ENCODE measurements around the gene MAP2K5.

MAP2K5 gene

DNA sequence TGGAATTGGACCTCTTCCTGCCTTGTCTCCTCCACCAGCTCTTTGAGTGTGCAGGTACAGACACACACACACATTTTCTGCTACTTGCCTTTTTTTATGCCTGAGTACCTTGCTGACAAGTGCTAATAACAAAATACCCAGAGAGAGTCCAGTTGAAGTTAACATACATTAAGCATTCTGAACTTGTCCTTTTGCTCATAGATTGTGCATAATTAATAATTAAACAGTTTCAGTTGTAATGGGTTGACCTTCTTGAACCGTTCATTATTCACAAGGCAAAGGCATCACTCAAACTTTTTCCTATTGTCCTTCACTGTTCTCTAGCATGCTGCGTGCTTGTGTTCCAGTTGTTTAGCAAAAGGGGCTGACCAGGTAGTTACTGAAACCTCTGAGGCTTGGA, 223.2 kb downstream of the MAP2K5 start:
- no peak for DNase-seq

DNA sequence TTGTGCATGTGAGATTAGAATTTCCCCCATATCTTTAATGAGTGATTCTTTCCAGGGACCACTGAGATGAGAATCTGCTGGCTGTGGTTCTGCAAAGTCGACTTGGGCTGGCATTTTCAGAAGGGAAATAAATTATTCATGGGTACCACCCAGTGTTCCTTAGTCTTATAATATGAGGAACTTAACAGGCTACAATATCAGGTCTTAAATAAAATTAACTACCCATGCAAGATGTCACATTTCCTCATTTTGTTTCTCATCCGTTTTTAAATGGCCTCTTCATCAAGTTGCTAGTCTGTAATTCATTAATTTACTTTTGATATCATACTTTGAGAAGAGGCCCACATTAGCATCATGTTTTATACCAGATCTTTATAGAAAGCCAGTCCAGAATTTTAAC, 224.5 kb downstream of the MAP2K5 start:
- no peak for DNase-seq

- DNase-seq: no peak
These were observed 225.9 kb downstream of the MAP2K5 start for GRCh38 chr15:67768313-67768977.

DNA sequence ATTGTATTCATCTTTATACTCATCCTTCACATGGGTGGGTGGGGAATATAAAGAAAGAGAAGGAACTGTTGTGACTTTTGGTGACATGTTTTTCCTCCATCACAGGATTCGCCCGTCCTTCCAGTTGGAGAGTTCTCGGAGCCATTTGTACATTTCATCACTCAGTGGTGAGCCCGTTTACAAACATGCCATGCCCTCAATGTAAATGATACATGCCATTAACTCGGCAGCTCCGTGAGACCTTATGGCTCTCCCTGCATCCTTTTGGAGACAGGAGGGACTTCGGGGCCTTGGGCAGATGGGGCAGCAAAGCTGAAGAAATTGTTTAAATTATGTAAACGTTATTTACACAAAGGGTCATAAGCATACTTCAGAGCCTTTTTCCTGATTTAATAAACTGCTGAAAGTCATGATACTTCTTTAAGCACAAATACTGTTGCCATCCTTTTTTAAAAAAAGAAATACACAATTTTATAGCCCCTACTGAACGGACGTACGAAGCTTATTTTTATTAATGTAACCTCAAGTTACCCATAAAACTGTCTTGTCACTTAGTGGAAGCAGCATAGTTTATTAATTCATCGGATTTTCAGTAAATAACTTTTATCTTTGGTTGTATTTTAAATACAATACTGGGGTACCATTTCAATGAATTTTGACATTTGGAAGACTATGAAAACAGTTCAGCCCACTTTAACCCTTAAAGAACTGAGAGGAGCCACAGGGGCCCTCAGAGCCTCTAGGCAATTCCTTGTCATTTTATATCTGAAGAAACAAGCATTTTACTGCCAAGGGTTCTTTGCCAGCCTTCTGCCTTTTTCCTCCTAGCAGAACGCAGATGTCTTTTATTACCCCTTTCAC, 227.2 kb downstream of the MAP2K5 start:
- DNase-seq: no peak

GRCh38 chr15:67770358-67770628, 227.8 kb downstream of the MAP2K5 start:
- no peak for DNase-seq

DNA sequence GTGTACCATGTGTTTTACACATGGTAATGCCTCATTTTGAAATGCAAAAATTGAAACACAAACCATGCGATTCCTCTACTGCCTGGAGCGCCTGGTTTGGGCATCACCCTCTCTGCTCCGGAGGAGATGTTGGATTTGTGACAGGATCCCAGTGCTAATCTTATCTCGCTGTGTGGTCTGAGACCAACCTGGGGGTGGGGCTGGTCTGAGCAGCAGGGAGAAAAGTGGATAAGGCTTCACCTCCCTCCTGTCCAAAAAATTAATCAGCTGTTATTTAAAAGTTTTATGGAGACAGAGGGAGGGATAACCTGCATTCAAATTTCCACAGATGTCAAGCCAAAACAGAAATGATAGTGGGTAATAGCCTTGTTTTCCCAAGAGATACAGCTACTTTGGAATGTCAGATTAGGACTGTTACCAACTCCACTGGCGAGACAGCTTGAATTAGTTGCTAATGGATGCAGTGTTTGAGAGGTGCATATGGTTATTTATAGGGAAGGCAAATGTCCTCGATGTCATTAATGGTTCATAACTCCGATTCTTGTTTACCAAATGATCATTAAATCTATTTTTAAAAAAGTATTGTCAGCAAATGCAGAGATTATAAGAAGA, 228.8 kb downstream of the MAP2K5 start:
- no peak for DNase-seq

- no peak for DNase-seq
These were observed 232.1 kb downstream of the MAP2K5 start for GRCh38 chr15:67774626-67775025.

GRCh38 chr15:67775250-67775649, 232.7 kb downstream of the MAP2K5 start:
- no peak for DNase-seq

GRCh38 chr15:67775998-67776397, 233.5 kb downstream of the MAP2K5 start:
- no peak for DNase-seq

DNA sequence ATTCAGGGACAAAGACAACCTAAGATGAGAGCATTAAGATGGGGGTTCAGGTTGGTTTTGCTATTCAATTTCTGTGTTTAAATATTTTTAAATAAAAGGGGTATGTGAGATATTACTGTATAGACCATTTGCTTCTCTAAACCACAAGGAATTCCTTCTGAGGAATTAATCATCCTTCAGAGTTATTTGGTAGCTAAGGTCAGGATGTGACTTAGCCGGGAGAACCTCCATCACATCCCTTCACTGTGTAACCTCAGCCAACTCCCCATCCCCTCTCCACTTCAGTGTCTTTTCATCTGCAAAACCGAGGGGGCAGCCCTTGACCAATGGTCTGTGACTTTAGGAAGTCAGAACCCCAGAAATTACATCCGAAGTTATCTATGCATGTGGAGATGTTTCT, 234.1 kb downstream of the MAP2K5 start:
- no peak for DNase-seq

DNA sequence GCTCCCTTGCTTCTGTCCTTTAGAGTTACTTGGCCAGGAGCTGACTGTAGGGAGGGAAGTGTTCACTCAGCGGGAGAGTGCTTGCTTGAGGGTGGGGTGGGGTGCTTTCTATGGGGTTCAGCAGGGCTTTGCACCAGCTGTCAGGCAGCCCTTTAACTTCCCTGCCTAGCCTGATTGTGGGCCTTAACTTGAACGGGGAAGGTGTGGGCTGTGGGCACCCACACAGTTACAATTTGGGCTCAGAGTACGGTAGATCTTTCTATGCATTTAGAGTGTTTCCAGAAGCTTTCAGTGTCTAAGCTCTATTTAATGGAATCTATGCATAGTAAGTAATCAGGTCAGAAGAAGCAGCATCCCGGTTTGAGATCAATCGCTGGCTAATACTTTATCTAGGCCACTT, 234.6 kb downstream of the MAP2K5 start:
- no peak for DNase-seq

DNA sequence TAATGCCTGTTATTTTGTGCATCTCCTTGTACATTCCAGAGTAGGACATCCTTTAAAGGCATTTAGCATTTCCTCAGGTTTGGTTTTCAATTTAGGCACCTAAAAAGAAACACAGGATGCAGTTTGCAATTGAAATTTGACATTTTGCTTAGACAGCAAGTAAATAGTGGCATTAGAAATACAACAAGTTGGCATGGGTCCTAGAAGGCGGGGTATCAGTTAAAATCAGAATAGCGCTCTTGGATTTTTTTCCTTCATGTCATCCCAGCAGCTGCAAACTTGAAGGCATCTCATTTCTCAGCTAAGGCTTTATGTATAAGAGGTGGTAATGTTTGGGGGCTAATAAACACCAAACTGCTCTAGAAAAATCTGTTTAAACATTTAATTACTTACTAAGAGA, 235.3 kb downstream of the MAP2K5 start:
- DNase-seq: no peak

DNA sequence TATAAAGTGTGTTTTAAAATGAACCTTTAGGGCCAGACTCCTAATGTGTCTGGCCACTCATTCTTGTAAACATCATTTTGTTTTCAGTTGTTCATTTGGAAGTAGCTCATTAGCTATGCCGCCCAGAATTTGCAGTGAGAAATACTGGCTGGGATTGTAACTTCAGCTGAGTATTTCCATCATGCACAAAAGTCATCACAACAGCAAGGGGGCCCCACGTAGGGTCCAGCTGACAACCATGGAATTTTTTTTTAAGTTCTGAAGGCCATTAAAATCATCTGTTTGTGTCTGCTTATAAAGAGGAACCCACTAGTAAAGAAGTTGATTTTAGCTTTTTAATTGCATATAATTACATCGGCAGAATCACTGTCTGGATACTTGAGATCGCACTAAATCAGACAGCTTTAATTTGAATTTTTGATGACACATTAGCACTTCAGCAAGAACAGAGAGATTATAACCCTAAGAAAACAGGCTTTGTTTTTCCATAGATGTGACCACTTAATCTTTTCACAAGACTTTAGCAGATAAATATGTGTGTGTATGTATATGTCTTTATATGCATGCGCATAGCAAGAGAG, 236.6 kb downstream of the MAP2K5 start:
- no peak for DNase-seq

- DNase-seq: no peak
These were observed 237.1 kb downstream of the MAP2K5 start for GRCh38 chr15:67779549-67780111.

DNA sequence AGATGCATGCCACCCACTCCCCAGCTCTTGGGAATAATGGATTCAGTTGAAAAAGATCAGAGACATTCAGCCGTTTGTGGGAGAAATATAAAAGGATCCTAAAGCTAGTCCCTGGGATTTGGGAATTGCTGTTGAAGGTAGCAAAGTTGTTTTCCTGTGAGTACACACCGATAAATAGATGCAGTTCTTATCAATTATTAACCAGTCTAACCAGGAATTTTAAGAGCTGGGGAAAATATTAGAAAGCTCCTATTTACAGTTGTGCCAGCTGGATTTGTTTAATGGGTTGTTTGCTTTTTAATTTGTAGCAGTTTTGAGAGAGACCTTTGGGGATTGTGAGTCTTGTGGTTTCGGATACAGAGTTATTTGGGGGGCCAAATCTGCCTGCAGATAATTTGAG, 238.6 kb downstream of the MAP2K5 start:
- DNase-seq: no peak

DNA sequence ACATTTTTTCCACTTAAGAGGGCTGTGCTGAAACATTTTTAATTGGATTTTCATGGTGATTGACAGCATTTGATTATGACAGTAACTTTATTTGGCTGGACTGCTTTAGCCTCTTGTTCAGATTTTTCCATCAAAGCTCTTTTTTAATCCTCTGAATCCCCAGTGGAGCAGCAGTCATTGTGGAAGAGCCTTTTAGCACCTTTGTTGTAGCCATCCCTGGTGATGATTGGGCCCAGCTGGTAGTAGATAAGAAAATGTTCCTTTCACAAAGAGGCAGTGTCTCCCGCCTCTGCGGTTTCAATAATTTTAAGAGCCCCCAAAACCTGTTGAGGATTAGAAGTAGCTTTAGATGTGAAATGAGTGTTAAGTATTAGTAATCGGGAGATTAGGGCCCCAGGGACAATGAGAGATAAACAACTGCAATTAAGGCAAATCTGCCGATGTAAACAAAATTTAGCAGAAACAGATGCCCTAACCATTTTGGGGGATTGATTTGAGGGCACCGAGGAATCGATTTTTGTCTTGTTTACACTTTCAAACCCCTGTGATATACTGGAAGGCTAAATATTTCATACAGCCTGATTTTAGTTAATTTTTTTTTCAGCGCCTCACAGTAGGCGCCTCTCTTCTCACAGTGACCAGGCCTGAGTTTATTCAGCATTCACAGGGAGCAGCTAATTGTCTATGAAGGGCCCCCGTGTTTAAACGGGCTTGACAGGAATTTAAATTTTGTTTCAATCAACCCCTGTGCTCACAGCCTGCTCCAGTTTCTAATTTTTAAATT, 239.6 kb downstream of the MAP2K5 start:
- no peak for DNase-seq

- no peak for DNase-seq
These were observed 240.1 kb downstream of the MAP2K5 start for GRCh38 chr15:67782691-67782991.

DNA sequence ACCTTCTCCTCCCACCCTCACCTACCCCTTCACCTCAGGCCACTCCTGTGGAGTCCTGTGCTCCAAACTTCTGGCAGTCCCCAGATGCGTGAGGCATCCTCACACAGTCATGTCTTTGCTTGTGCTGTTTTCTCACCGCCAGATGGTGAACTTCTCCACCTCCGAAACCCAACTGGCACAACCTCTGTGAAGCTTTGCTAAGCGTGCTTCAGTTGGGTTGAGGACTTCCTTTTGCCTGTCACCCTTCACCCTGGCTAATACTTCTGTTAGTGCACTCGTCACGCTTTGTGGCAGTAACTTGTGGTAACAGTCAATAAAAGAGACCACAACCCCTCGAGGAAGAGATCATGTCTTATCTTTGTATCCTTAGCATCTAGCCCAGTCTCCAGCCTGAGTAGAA, 240.8 kb downstream of the MAP2K5 start:
- peak; percentile 37 for DNase-seq

DNA sequence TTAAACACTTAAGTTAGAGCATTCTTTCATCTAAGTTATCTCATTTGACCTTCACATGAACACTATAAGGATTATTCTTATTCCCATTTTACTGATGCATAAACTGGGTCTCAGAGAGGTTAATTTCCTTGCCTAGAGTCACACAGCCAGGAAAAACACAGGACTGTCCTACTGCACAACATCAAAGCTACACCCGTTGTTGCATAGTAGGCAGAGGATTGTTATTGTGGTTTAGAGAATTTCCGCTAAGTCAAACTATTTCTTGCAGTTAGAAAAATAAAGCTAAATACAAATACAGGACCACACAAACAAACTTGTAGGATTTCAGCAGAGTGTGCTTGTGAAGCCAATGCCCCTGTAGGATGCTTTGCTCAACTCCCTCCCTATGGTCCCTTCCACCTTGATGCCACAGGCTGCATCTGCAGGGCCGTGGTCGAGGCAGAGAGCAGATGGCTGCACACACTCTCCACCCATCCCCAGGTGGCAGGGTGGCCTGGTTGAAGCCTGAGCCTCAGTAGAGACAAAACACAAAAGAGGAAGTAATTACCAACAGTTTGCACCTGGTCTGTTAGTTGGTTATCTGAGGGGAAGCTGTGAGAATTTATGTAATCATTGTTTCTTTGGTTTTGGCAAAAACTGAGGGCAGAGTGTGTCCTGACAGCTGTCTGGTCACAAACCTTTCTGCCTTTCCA, 241.7 kb downstream of the MAP2K5 start:
- DNase-seq: no peak

- no peak for DNase-seq
These were observed 242.4 kb downstream of the MAP2K5 start for GRCh38 chr15:67784856-67785430.

- DNase-seq: no peak
These were observed 242.9 kb downstream of the MAP2K5 start for GRCh38 chr15:67785431-67785830.

- no peak for DNase-seq
These were observed 244.1 kb downstream of the MAP2K5 start for GRCh38 chr15:67786646-67787045.
